ENCODE measurements around the gene ATP11A. TPM values are rescaled to one million over a fixed set of nuclear protein-coding genes. Genes with fewer than 3 reads are reported as not detected.

Gene ATP11A
- total and polyA plus RNA-seq, 9 of the 15 experiments (the other 6 are each of a cell fraction or from before 2014, with no cell fraction given), result 0.38 to 34.2 (median 4.2) TPM

GRCh38 chr13:112859817-112860190 lies 170.0 kb downstream of the ATP11A start:
- DNase-seq (ENCODE audit: extremely low read depth in 1 of 4, low spot score in 3 of 4), result no peak
- WGBS (ENCODE audit: insufficient coverage, low coverage, missing lambda C conversion rate), result 73% methylated on average over 7 of the region's 7 CpGs
- ChIA-PET CTCF (ENCODE audit: low intra/inter-chr PET ratio) (no interaction called here), POLR2A (no interaction called here)
- no peak overlapping the region for H3K4me3 ChIP-seq
- H3K4me1 ChIP-seq (replicated peaks in 1 of 2; ENCODE audit: control insufficient read depth in 2 of 2, insufficient read depth in 2 of 2, low read length in 2 of 2), result no peaks in the 10 kb centered on the region
- H2AFZ ChIP-seq (ENCODE audit: low read depth, low read length), result no peak overlapping the region
- FAIRE-seq, result no peak
- H3K36me3 ChIP-seq (ENCODE audit: control insufficient read depth, insufficient read depth, low read length), result peaks cover 64% of the 10 kb centered on the region; the same call in 2 of the 3 replicates
- H3K9me3 ChIP-seq (replicated peaks; ENCODE audit: control insufficient read depth, insufficient read depth, low read depth, low read length), result no peaks in the 10 kb centered on the region
- TF ChIP-seq HOMEZ (CRISPR knock-in tag; IDR thresholded peaks at IDR 0.05), result no peak
- TF ChIP-seq MYC (IDR thresholded peaks at IDR 0.05; ENCODE audit: low read depth, low read length), result no peak
- no peak for TF ChIP-seq MYC (CRISPR knock-in tag; IDR thresholded peaks at IDR 0.05; ENCODE audit: borderline replicate concordance, low read depth)
- peak; percentile 35; the same call in 1 of the 2 replicates for TF ChIP-seq ZNF384 (IDR thresholded peaks at IDR 0.05; ENCODE audit: low read depth, low read length)
- 0 out of 2 replicates have a peak, but pooled peaks have one; percentile 19 for TF ChIP-seq VEZF1 (CRISPR knock-in tag; IDR thresholded peaks at IDR 0.05)
- TF ChIP-seq FOSL1 (tag; conservative IDR thresholded peaks at IDR 0.05), result peak; percentile 57
- TF ChIP-seq NFIC (IDR thresholded peaks at IDR 0.05), result peak; percentile 16; the same call in 1 of the 2 replicates
- H3K4me2 ChIP-seq (ENCODE audit: insufficient read depth, low read length), result no peak overlapping the region
- in situ Hi-C loops (cut with MboI) (no loop called here), intact Hi-C loops (cut with micrococcal nuclease) (no loop called here)
- H3K27ac ChIP-seq (ENCODE audit: extremely low read depth, low read depth, low read length), result no peak overlapping the region
- no TSS peak for BruUV-seq (replicated peaks)
- no peaks in the 10 kb centered on the region for H4K20me1 ChIP-seq (replicated peaks; ENCODE audit: control insufficient read depth, insufficient read depth, low read length)
- H3K9me1 ChIP-seq (ENCODE audit: control insufficient read depth, insufficient read depth, low read length), result no peaks in the 10 kb centered on the region
- ATAC-seq, result no peak
- H3K27me3 ChIP-seq (ENCODE audit: control insufficient read depth in 2 of 2, insufficient read depth in 2 of 2, low read length in 2 of 2), result no peaks in the 10 kb centered on the region
- H3K9ac ChIP-seq (ENCODE audit: insufficient read depth in 1 of 2, low read depth in 2 of 2, low read length in 2 of 2), result no peak overlapping the region
- H3K79me2 ChIP-seq (ENCODE audit: control insufficient read depth, insufficient read depth, low read length), result no peaks in the 10 kb centered on the region
